HG03175 (cell line): Measurements from ENCODE around the gene PAN3.

ENCODE experiments used
- ATAC-seq: cut with Tn5 transposase; IDR thresholded peaks from one replicate; pipeline ENCODE4 v1.9.1; 2021; ENCODE audit warnings: mild to moderate bottlenecking, moderate library complexity; ENCODE audit not compliant: unreplicated experiment

The PAN3 gene

DNA sequence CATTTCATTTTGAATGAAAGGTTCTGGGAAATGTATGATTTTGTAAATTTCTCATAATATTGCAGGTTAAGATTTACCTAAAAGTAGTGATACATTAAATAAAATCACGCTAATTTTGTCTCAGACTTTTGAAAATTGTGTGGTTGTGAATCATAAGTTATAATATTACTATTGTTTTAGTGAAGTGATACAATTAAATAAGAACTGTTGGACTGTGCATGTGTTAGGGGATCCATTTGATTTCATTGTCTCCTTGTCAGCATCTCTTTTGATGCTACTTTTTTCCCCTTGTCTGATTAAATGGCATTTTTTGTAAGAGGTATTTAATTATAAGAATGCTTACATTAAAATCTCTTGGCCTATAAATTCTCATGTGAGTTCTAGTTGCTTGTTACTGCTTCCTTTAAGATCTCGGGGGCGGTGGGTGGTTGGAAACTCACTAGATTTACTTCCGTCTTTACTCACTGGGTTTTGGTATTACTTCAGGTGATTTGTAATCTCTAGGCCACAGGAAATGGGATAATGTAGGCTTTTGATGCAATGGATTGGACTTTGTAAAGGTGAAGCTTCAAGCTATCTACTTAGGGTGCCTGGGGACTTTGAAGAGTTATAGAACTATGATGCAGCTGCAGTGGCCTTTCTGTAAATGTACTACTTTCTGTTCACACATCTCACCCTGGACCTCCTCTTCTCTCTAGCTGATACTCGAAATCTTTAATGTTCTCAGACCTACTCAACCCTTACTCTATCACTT is 66.5 kb downstream of the PAN3 start:
- peak; percentile 66 for ATAC-seq

DNA sequence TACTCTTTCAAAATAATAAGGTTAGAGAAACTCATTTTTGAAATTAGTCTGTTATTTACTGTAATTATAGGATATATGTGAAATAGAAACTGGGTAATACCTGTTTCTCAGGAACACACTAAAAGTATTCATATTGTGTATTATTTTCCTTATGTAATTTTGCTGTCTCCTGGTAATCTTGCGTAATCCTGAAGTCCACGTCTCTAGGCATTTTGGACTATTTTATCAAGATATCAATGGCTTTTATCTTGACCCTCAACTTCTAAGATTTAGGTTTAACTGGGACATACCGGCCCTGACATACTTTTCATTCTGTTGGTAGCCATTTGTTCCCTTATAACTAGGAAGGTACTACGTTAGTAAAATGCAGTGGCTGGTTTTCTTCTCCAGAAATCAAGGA is 80.3 kb downstream of the PAN3 start:
- ATAC-seq, result no peak

DNA sequence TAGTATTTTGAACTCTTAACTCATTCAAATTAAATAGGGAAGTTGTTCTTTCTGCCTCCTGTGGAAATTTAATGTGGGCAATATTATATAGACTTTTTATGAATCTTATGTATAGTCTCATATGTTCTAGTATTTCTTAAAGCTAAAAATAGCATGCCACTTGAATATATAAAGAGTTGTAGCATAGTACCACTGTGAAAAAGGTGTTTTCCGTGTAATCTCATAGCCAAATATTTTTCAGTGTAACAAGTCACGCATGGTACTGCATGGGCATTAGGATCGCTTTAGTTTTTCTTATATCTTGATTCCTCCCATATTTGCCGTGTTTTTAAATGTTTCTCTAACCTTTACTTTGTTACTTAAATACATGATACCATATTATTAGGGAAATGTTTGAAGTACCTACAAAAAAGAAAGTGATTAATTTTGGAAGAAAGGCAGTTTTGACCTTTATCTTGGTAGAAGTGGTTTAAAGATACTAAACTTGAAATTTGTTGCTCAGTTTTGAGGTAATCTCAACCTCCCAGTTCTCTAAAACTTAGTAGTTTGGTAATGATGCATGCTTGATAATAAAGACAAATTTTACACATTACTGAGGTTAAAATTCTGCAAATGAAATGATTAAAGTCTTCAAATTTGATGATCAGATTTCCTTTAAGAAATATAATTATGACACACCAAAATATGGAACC is 81.2 kb downstream of the PAN3 start:
- ATAC-seq, result no peak

- ATAC-seq, result no peak
These were observed 81.8 kb downstream of the PAN3 start for GRCh38 chr13:28220166-28220565.

DNA sequence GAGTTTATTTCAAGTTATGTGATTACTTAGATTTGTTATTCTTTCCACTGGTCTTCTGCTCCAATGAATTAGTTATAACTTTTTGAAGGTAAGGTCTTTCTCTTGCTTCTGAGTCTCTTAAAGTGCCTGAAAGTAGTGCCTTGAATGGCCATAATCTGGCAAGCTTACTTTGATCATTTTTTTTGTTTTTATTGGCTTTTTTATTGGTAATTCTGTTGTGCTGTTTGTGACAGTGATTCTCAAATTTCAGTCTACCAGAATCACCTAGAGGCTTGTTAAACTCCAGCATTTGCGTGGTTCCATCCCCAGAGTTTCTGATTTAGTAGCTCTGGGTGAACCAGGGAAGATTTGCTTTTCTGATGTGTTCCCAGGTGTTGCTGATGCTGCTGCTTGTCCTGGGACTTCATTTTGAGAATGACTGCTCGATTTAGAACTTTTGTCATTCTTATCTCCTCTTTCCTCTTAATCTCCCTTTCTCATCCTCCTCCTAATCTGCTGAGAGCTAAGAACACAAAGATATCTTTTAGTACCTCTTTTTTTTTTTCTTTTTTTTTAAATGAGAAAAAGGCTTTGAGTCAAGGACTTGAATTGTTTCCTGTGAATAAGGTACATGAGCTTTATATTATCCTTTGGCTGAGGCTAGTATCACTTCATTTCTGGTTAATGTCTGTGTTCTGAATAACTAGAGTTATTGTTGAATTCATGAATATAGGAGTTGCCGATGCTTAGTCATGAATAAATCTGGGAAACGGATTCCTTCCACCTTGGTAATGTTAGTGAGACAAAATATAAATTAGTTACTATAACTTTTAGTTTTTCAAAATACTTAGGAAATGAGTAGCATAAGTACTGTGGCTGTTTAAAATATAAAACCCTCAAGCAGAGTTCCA is 91.4 kb downstream of the PAN3 start:
- ATAC-seq, result no peak

DNA sequence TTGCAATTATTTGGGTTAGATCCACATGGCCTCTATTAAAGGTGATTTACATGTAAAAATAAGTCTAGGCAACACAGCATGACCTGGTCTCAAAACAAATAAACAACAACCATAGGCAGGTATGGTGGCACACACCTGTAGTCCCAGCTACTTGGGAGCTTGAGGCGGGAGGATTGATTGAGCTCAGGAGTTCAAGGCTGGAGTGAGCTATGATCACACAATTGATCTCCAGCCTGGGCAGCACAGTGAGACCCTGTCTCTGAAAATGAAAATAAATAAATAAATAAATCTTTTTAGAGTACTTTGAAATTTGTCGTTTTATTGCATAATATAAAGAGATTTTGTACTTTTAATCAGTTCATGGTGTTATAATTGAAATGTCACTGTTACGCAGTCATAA is 93.3 kb downstream of the PAN3 start:
- no peak for ATAC-seq

GRCh38 chr13:28237944-28238343 is 99.6 kb downstream of the PAN3 start:
- ATAC-seq, result no peak

- no peak for ATAC-seq
These were observed 101.0 kb downstream of the PAN3 start for GRCh38 chr13:28239374-28239773.

GRCh38 chr13:28245465-28245864 is 107.1 kb downstream of the PAN3 start:
- no peak for ATAC-seq

DNA sequence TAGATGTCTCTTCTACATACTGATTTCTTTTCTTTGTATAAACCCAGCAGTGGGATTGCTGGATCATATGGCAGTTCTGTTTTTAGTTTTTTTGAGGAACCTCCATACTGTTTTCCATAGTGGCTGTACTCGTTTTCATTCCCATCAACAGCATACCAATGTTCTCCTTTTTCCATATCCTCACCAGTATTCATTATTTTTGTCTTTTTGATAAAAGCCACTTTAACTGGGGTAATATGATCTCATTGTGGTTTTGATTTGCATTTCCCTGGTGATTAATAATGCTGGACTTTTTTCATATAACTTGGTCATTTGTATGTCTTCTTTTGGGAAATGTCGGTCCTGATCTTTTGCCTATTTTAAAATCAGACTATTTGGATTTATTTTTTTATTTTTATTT is 108.5 kb downstream of the PAN3 start:
- ATAC-seq, result no peak

- no peak for ATAC-seq
These were observed 109.7 kb downstream of the PAN3 start for GRCh38 chr13:28248080-28248479.

GRCh38 chr13:28250542-28250941 is 112.2 kb downstream of the PAN3 start:
- ATAC-seq, result no peak

DNA sequence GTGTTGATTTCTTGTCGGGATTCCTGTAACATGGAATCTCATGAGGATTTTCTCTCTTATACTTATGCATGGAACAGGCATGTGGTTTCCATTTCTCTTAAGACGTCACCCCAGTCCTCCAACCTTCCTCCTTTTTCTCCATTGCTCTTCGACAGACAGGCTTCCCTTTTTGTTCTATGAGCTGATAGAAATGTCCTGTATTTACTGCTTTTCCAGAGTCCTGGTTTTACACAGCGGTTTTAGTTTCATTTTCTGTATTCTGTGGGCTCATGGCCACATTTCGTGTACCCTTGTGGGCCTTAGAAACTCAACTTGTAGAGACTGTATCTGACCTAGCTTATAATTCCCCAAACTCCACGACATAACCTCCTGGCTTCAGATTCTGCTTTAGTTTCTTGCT is 113.1 kb downstream of the PAN3 start:
- no peak for ATAC-seq

DNA sequence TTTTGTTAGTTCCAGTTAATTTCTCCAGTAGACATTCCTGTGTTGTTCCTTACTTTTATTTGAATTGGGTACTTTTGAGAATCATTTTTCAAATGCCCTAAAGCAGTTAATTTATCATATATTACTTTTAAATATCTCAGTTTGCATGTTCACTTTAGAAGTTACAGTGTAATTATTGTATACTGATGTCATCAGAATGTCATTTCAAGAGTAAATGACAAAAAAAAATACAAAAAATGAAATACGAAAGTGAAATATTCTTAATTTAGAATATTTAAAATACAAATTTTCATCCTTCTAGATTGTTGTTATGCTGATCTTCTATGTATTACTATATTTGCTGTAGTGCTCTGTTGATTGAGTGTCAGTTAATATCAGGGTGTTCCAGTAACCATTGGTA is 114.2 kb downstream of the PAN3 start:
- no peak for ATAC-seq

GRCh38 chr13:28257305-28257704 is 119.0 kb downstream of the PAN3 start:
- no peak for ATAC-seq

DNA sequence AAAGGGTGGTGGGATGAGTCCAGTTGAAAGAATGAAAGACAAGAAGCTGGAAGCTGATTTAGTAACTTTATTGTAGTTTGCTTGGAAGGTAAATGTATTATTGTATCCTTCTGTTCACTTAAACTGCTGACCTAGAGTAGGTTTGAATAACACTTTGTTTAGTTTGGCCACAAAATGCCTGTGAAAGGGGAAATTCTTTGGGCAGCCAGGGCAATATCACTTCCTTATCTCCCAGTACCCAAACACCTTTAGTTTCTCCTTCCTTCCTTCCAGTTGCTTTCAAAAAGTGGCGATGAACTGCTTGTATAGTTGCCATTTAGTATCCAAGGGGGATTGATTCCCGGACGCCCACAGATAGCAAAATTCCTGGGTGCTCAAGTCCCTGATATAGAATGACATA is 120.1 kb downstream of the PAN3 start:
- no peak for ATAC-seq

DNA sequence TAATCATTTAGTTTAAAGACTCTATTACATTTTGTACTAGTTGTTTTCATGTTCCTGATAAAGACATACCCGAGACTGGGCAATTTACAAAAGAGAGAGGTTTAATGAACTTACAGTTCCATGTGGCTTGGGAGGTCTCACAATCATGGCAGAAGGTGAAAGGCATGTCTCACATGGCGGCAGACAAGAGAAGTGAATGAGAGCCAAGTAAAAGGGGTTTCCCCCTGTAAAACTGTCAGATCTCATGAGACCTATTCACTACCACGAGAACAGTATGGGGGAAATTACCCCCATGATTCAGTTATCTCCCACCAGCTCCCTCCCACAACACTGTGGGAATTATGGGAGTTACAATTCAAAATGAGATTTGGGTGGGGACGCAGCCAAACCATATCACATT is 129.2 kb downstream of the PAN3 start:
- no peak for ATAC-seq

DNA sequence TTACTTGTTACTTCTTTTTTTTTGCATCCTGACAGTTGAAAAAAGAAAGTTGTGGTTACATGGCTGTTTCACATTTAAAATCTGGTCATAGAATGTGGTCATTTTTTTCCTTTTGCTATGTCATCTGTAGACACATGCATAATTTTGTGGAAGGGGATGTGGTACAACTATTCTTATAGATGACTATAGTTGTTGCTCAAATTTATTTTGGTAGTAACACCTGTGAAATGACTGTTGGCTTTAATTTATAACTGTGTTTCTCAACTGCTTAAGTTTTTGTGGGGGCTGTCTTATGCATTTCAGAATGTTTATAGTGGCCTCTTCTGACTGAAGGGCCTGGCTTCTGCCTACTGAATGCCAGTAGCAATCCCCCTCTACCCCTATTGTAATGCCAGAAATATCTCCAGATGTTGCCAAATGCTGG is 130.5 kb downstream of the PAN3 start:
- peak; percentile 100 for ATAC-seq

DNA sequence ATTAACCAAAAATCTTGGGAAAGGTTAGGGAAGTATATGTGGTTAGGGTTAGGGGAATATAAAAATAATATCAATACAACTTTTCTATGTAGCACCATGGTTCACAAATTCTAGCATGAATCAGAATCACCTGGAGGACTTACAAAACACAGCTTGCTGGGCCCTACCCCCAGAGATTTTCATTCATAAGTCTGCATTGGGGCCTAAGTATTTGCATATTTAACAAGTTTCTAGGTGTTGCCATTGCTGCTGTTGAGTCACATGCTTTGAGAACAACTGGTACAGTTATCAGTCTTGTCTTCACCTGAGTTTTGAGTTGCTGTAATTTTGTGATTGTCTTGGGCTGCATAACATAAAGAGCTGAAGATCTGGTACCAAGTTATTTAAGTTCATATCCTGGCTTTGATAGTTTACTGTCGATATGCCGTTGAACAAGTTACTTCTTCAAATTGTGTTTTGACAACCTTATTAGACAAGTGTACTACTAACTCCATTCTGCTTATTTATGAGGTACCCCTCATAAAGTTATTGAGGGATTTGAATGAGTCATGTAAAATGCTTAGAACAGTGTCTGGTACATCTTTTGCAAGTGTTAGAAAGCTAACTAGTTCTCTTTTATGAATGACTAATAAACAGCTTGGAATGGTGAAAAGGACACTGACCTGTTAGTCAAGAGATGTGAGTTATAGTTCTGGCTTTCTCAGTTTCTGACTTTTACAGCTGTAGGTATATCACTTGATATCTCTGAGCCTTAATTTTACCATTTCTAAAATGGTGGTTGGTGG is 132.9 kb downstream of the PAN3 start:
- ATAC-seq, result no peak

- no peak for ATAC-seq
These were observed 135.6 kb downstream of the PAN3 start for GRCh38 chr13:28273919-28274318.

GRCh38 chr13:28282451-28282850 is 144.1 kb downstream of the PAN3 start:
- ATAC-seq, result no peak
